GM10266 (cell line): ENCODE results near the gene CRELD1.
A peak's percentile ranks its signal among the peaks of the same experiment; 100 is the strongest.
"Not testable (repeated sequence)": the region's sequence is repeated elsewhere in the genome, so short reads cannot be mapped to it uniquely, and the experiment has no call there.

Experiments used
- DNase-seq: peaks from one replicate; pipeline ENCODE4 v3.0.0; 2012; ENCODE audit errors: extremely low spot score
- TF ChIP-seq, protein P1 (sequence below): IDR thresholded peaks from 2 replicates; pipeline ENCODE4 v1.5.1; 2012; ENCODE audit warnings: mild to moderate bottlenecking, low read depth; ENCODE audit not compliant: control insufficient read depth, insufficient read depth; ENCODE audit errors: missing control alignments

CRELD1 gene

DNA sequence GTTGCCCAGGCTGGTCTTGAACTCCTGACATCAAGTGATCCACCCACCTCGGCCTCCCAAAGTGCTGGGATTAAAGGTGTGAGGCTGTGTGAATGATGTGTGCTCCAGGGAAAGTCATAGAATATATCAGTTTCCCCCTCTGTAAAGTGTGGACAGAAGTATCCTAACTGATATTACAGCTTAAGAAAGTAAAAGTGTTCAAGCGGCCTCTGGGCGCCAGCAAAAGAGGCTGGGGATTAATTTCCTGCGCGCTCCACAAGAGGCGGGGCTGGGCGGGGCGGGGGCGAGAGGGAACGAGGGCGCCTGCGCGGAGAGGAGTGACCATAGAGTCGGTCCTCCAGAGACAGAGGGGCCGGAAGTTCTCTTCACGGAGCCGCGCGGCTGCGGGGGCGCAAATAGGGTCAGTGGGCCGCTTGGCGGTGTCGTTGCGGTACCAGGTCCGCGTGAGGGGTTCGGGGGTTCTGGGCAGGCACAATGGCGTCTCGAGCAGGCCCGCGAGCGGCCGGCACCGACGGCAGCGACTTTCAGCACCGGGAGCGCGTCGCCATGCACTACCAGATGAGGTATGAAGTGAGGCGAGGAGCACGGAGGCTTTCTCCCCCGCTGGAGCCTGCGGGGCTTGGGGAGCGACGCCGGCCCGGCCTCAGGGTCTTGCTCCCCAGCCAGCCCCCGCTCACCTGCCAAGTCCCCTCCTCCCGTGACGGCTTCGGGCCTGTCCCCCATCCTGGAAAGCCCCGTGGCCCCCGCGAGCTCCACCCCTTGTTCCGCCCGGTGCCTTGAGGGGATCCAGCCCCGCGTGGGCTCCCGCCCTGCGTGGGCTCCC is 43.2 kb upstream of the CRELD1 start, which contains the start of gene JAGN1:
JAGN1 (plus strand) TSS at position 362 of the 823 bp plus-strand sequence; CDS start at position 475, 113 bp downstream.
- TF ChIP-seq, protein P1, sequence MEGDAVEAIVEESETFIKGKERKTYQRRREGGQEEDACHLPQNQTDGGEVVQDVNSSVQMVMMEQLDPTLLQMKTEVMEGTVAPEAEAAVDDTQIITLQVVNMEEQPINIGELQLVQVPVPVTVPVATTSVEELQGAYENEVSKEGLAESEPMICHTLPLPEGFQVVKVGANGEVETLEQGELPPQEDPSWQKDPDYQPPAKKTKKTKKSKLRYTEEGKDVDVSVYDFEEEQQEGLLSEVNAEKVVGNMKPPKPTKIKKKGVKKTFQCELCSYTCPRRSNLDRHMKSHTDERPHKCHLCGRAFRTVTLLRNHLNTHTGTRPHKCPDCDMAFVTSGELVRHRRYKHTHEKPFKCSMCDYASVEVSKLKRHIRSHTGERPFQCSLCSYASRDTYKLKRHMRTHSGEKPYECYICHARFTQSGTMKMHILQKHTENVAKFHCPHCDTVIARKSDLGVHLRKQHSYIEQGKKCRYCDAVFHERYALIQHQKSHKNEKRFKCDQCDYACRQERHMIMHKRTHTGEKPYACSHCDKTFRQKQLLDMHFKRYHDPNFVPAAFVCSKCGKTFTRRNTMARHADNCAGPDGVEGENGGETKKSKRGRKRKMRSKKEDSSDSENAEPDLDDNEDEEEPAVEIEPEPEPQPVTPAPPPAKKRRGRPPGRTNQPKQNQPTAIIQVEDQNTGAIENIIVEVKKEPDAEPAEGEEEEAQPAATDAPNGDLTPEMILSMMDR, result no peak
- DNase-seq, result peak; percentile 93

GRCh38 chr3:9891072-9891622 is 42.5 kb upstream of the CRELD1 start:
- TF ChIP-seq, protein P1, result no peak
- DNase-seq, result no peak

DNA sequence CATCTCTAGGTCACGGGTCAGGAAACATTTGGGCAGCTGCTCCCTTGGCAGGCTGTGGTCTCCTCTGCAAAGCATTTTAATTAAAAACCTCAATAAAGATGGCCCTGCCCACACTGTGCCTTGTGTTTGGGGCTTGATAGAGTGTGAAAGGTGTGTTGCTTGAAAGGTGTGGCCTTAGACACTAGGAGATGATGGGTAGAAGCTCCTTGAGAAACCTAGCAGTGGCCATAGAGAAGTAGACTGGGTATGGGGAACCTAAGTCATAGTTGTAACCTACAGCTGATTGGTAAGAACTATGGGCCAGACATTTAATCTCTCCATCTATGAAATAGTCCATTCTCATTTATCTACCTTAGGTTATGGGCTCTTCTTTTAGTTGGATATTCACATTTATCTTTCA is 39.9 kb upstream of the CRELD1 start:
- TF ChIP-seq, protein P1, result no peak
- no peak for DNase-seq

DNA sequence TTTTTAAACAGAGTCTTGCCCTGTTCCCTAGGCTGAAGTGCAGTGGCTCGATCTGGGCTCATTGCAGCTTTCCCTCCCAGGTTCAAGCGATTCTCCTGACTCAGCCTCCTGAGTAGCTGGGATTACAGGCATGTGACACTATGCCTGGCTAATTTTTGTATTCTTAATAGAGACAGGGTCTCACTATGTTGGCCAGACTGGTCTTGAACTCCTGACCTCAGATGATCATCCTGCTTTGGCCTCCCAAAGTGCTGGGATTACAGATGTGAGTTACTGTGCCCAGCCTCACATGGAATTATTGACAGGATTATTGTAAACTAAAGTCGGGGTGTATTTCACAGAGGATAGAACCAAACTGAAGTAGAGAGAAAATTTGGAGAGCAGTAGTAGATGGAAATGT is 37.9 kb upstream of the CRELD1 start:
- not testable (repeated sequence) for DNase-seq

GRCh38 chr3:9896755-9897407 is 36.8 kb upstream of the CRELD1 start:
- DNase-seq, result not testable (repeated sequence)

GRCh38 chr3:9897408-9898372 is 35.9 kb upstream of the CRELD1 start:
- TF ChIP-seq, protein P1, result no peak
- DNase-seq, result no peak

DNA sequence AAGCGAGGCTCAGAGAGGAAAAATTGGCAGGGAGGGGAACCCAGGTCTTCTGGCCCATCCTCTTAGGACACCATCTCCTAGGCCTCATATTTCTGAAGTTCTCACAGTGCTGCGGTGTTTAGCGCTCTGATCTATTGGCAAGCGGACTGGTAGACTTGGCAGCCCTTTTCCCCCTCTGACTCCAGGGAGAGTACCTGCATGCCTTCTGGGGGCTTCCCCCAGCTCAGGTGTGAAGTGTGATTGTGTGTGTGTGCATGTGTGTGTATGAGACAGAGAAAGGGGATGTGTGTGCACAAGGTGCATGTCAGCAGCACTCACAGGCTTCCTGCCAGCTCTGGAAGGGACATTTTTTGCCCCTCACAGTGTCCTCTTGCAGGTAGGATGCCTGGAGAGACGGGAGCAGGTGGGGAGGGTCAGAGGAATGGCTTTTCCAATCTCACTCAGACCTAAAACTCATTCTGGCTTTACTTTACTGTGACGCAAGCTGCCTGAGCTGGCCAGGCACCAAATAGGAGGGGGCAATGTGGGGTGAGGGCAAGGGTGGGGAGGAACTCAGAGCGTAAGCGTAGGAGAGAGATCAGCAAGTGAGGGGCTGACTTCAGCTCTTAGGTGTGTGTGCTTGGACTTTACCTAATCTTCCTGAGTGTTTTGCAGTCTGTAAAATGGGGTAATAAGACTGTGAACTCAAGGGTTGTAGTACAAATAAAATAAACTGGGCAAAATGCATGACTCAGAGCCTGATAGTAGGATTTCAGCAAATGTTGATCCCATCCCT is 35.0 kb upstream of the CRELD1 start:
- TF ChIP-seq, protein P1, result no peak
- no peak for DNase-seq
